A673 (cell line): ENCODE results near the gene MLN.

ENCODE experiments used
- CTCF ChIP-seq: fragments of 300-800, 200-600 bp; sonication (generic); conservative IDR thresholded peaks from 2 replicates; pipeline ENCODE4 v1.5.1; 2017; ENCODE audit warnings: low read depth, mild to moderate bottlenecking, antibody characterized with exemption, low read length, moderate library complexity, mixed read lengths
- EZH2 ChIP-seq: fragments of 200-600 bp; sonication (generic); IDR thresholded peaks from 2 replicates; pipeline ENCODE4 v1.6.1; 2017; ENCODE audit warnings: borderline replicate concordance, low read depth, mild to moderate bottlenecking, mixed read lengths, antibody characterized with exemption, low read length; ENCODE audit not compliant: poor library complexity, severe bottlenecking

GRCh38 chr6:33803571-33804053, at the start of gene MLN:
- TF ChIP-seq CTCF (no peak), EZH2 (no peak)
